Stimulated activated CD8-positive, alpha-beta memory T cell treated with anti-CD3 and anti-CD28 coated beads, Interleukin-12 subunit alpha, Interleukin-12 subunit beta, amount 100 ng/mL, for 1 hour (primary cell): ENCODE data around the gene ATP5PO.
"Not testable (repeated sequence)": the region's sequence is repeated elsewhere in the genome, so short reads cannot be mapped to it uniquely, and the experiment has no call there.

Experiments
- DNase-seq: peaks from one replicate; pipeline ENCODE4 v3.0.0-alpha.2; 2020; ENCODE audit warnings: low read depth

The ATP5PO gene

DNA sequence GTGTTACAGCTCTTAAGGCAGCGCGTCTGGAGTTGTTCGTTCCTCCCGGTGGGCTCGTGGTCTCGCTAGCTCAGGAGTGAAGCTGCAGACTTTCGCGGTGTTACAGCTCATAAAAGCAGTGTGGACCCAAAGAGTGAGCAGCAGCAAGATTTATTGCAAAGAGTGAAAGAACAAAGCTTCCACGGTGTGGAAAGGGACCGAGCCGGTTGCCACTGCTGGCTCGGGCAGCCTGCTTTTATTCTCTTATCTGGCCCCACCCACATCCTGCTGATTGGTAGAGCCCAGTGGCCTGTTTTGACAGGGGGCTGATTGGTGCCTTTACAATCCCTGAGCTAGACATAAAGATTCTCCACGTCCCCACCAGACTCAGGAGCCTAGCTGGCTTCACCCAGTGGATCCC lies 47.7 kb downstream of the ATP5PO start:
- not testable (repeated sequence) for DNase-seq

DNA sequence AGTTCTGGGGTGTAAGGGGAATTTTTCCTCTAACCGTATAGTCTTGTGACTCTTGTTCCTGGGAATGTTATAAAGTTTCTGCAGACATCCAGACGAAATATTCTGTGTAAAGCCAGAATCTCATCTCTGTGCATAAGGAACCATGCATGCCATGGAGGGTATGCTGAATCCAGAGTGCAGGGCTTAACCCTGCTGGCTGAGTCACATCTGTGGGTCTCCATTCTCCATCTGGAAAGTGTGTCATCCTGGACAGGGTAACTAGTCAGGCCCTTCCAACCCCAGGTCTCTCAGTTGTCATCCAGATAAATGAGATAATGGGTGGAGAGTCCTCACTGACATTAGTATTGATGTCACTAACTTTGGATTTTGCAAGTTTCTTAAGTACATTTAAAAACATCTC lies 48.8 kb downstream of the ATP5PO start:
- DNase-seq: no peak

DNA sequence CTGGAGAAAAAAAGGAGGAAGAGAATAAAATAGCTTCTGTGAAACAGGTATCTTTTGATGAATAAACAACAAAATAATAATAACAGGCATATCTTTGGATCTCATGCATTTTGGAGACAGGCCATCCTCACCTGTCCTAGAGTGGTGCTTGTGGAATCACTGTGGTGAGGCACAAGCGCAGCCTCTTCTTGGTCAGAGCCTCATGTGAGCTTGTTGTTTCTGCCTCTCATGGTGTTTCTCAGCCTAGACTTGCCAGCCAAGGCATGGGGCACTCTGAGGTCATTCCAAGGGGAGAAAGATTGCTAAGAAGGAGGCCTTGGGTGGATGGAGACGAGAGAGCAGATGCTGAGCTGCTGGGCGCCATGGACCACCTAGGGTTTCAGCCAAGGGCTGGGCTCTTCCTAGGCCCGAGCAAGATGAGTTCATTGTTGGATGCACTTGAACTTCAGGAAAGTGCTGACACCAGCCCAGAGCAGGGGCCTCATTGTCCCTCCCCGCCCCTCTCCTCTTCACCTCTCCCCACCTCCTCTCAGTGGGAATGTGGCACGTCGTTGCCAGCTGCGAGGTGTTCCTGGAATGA lies 49.5 kb downstream of the ATP5PO start:
- DNase-seq: no peak

DNA sequence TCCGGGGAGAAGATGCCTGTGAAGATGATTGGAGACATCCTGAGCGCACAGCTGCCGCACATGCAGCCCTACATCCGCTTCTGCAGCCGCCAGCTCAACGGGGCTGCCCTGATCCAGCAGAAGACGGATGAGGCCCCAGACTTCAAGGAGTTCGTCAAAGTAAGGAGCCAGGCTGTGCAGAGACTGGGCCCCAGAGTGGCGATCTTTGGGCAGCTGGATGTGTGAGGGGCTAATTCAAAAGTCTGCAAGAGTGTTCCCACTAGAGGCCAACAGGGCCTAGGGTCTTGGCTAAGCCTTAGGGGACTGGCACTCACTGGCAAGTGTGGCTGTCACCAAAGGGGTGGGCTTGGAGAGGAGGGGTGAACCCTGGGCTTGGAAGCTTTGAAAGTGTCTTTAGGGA lies 50.4 kb downstream of the ATP5PO start:
- DNase-seq: no peak

DNA sequence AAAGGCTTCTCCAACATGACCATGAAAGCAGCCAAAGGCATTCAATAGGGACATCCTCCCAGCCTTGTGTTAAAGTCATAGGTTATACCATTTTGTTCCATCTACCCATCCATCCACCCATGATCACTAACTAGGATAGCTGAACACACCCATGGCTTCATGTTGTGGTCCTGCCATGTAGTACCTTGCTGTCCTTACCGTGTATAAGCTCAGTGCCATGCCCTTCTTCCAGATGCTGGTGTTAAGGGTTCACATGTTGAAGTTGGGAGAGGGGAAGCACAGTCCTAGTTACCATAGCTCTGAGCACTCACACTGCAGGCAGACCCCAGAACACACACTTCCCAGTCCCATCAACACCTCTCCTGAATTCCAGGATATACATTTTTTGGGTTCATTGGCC lies 51.5 kb downstream of the ATP5PO start:
- DNase-seq: no peak

DNA sequence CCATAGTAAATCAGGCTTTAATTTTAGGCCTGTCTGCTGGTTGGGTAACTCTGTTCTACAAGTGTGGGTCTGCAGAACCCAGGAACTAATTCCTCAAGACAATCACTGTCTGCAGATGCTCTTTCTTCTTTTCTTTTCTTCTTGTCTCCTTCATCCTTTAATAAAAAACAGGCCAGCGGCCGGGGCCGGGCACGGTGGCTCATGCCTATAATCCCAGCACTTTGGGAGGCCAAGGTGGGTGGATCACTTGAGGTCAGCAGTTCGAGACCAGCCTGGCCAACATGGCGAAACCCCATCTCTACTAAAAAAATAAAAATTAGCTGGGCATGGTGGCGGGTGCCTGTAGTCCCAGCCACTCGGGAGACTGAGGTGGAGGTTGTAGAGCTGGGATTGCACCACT lies 52.4 kb downstream of the ATP5PO start:
- DNase-seq: not testable (repeated sequence)

DNA sequence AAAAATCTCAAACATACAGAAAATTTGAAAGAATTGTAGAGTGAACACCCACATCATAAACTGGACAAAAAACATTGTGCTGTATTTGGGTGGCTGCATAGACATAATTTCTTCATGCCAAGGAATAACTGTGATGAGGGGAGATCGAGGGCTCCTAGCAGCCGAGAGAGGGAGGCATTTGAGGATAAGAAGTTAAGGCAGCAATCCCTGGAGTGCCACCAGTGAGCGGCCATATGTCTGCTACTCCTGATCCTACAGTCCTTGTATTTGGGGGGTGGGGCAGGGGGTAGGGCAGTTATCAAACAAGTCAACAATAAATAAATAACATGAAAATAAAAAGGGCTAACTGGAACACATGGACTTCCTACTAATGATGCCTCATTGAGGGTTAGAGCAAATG lies 54.5 kb downstream of the ATP5PO start:
- no peak for DNase-seq

DNA sequence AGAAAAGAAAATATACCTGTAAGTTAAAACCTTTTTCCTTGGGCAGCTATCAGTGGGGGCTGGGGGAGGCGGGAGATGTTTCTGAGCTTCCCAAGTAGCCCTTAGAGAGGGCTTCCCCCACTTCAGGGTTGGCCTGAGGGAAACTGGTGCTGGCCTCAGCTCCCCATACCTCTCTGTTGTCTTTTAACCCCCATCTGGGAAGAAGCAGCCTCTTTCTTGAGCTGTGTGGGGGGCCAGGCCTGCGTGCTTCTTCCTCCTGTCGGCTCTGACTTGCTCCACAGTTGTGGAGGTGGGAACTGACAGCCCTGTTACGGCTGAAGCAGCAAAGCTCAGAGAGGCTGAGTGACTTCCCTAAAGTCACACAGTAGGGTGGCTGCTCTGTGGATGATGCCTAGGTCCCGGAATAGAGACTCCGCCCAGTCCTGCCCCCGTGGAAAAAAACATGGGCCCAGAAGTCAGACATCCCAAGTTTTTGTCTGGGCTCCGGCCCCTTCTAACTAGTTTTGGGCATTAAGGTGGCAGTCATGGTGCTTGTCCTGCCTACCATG lies 55.2 kb downstream of the ATP5PO start:
- no peak for DNase-seq

DNA sequence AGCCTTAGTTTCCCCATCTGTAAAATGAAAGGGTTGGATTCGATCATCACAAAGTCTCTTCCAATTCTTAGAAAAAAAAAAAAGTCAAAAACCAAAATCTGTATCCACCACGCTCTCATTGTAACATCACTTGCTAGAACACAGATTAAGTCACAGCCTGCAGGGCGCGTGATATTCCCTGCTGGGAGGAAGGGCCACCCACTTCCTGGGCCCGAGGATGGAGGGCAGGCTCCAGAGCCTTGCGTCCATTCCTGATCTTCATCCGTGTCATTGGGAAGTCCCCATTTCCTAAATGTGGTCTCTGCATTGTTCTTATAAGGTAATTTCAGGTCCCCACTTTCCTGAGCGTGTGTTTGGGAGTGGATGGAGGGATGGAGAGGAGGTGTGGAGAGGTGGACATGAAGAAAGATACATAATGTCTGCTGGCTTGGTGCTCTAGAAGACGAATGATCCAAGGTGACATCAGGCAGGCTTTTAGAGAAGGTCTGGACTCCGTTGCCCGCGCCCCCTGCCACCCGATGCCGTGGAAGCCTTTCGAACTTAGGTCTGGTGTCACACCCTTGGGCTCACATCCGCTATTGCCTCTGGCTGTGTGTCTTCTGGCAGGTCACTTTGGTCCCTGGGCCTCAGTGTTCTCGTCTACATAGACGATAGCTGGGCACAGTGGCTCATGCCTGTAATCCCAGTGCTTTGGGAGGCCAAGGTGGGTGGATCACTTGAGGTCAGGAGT lies 56.1 kb downstream of the ATP5PO start:
- DNase-seq: no peak

DNA sequence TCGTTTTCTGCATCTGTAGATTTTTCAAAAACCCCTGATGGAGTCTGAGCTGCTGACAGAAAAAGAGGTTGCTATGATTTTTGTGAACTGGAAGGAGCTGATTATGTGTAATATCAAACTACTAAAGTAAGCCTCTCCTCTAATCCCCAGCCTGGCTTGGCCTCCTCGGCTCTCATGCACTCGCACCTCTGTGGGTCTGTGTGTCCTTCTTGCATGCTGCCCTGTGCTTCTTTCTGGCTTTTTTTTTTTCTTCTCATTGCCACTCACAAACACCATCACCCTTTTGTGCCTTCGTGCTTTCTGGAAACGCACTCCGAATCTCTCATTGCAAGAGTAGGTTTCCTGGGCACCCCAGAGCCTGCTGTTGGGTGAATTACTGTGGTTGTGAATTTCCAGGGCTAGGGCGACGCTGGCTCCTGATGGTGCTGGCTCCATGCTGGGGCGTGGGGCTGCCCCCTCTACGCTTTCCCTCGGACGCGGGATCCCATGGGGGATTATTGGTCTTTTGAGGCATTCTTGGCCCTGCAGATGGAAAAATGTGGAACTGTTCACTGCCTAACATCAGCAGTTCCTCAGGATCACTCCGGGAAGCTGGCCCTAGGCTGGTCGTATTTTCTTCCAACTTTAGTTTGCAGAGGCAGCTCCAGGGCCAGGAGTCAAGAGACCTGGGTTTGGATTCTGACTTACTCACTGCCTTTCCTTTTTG lies 56.8 kb downstream of the ATP5PO start:
- no peak for DNase-seq

DNA sequence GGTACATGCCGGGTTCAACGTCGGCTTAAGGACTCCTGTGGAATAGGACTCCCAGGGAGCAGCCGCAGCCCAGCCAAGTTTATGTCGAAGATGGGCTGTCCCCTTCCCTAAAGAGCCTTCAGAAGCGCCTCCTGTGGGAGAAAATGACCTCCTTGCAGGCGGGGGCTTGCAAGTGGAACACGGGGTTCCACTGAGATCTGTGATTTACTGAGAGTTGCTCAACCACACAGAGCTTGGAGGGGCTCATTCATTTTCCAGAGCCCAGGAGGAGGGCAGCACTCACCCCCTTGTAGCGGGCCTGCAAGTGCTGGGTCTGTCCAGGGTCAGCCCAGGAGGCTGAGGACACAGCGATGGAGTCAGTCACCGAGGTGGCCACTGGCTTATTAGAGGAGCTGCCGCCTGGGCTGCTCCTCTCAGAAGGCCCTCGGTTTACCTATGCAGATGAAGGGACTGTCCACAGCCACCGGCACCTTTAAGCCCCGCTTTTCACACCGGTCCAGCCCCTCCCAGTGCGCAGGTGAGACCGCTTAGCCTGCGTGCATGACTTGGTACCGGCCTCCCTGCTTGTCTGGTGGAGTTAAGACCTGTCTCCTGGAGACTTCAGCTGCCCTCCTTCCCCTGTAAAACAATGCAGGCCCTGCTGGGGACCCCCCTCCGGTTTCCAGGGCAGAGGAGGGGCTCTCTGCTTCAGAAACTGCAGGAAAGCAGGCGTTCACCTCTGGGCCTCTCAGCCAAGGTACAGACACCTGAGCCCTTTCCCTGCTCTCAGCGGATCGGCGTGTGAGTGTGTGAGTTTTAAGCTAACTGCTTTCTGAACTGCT lies 57.5 kb downstream of the ATP5PO start:
- no peak for DNase-seq

DNA sequence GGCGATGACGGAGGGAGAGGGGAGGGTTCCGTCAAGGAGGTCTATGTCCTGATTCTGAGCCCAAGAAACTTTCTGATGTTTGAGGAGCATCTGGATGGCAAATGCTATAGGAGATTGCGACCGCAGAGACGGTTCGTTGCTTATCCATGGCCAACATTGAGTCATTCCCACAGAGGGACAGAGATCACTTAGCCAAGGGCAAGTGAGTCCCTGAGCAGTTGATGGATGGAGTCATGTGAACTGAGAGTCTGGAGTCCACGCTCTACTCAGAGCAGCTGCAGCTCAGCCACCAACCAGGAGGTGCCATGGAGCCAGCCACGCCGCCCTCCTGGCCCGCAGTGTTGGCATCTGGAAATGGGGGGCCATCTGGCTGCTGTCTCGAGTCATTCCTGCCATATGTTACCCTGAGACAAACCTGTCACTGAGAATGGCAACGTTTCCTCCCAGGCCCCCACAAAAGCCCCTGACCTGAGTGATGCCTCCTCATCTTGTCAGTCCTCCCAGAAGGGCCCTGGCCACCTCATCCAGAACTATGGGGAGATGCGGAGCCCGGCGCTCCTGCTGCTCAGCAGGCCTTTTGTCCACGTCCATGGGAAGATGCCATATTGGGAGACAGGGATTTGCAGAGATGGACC lies 58.6 kb downstream of the ATP5PO start:
- DNase-seq: no peak

DNA sequence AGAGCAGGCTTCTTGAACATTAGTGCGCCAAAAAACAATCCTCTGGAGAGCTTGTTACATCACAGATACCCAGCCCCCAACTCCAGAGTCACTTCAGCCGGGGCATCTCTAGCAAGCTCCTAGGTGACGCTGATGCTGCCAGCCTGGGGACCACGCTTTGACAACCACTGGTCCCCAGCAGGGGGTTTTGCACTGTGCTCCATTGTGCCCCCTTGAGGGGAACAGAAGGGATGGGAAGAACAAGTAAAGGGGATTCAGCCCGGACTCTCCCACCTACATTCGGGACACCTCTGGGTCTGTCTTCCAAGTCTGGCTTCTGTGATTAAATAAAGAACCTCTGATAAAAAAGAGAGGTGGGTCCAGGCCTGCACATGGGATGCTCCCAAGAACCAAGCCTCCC lies 60.4 kb downstream of the ATP5PO start:
- no peak for DNase-seq

DNA sequence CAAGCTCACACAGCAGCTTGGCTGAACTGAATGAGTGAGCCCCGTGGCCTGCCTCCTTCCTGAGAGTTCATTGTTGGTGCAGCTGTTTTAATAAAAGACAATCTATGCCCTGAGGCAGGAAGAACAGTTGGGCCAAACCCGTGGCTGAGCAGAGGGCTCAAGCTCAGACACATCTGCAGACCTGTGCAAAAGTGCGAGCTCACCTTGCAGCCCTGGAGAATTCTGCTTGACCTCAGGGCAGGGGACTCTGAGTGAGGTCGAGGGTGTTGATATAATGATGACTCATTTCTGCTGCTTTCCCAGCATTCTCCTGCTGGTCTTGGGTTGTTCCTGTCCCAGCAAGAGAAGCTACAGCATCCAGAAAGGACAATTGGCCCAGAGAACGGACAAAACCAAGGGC lies 61.0 kb downstream of the ATP5PO start:
- DNase-seq: no peak
